SK-N-SH treated with all-trans-retinoic acid at 6 μM for 48 hours (cell line): ENCODE results near the gene PGC.
"Not testable (repeated sequence)": the region's sequence is repeated elsewhere in the genome, so short reads cannot be mapped to it uniquely, and the experiment has no call there.

Experiments
- ATAC-seq: fragments of 200-7000 bp; cut with Tn5 transposase; 3 replicates; pipeline ENCODE4 v1.9.1; 2020; ENCODE audit warnings: mild to moderate bottlenecking, moderate library complexity
- ARNTL ChIP-seq: fragments of 450-650 bp; formaldehyde crosslinking; IDR thresholded peaks from 2 replicates; pipeline ENCODE4 v1.5.0; 2020; ENCODE audit warnings: low read depth, mild to moderate bottlenecking, moderate library complexity, borderline replicate concordance
- BACH2 ChIP-seq: fragments of 250-450 bp; sonication (Bioruptor Pico); IDR thresholded peaks from 2 replicates; pipeline ENCODE4 v1.9.0; 2021; ENCODE audit warnings: mild to moderate bottlenecking, borderline replicate concordance
- CREB5 ChIP-seq: fragments of 250-450 bp; sonication (Bioruptor Pico); IDR thresholded peaks from 2 replicates; pipeline ENCODE4 v1.5.1; 2020; ENCODE audit warnings: low read depth, mild to moderate bottlenecking, moderate library complexity
- CSDC2 ChIP-seq: fragments of 250-450 bp; sonication (Bioruptor Pico); IDR thresholded peaks from 2 replicates; pipeline ENCODE4 v1.5.0; 2020; ENCODE audit warnings: mild to moderate bottlenecking, moderate library complexity
- ESRRG ChIP-seq: fragments of 250-450 bp; sonication (Bioruptor Pico); IDR thresholded peaks from 2 replicates; pipeline ENCODE4 v1.6.1; 2021; ENCODE audit warnings: mild to moderate bottlenecking
- GLIS3 ChIP-seq: fragments of 250-450 bp; sonication (Bioruptor Pico); IDR thresholded peaks from 2 replicates; pipeline ENCODE4 v1.5.0; 2020; ENCODE audit warnings: mild to moderate bottlenecking, moderate library complexity
- ISL1 ChIP-seq: fragments of 250-450 bp; sonication (Bioruptor Pico); IDR thresholded peaks from 2 replicates; pipeline ENCODE4 v2.1.2; 2022; ENCODE audit warnings: mild to moderate bottlenecking, moderate library complexity
- OSR1 ChIP-seq: fragments of 250-450 bp; sonication (Bioruptor Pico); IDR thresholded peaks from 2 replicates; pipeline ENCODE4 v1.8.0; 2022; ENCODE audit warnings: moderate library complexity, mild to moderate bottlenecking, inconsistent platforms
- PATZ1 ChIP-seq: fragments of 250-450 bp; sonication (Bioruptor Pico); IDR thresholded peaks from 2 replicates; pipeline ENCODE4 v1.8.0; 2020; ENCODE audit warnings: mild to moderate bottlenecking, moderate library complexity, borderline replicate concordance
- POU6F1 ChIP-seq: fragments of 250-450 bp; sonication (Bioruptor Pico); IDR thresholded peaks from 2 replicates; pipeline ENCODE4 v1.8.0; 2021; ENCODE audit warnings: low read depth, mild to moderate bottlenecking, moderate library complexity, borderline replicate concordance
- PPARA ChIP-seq: fragments of 250-450 bp; sonication (Bioruptor Pico); IDR thresholded peaks from 2 replicates; pipeline ENCODE4 v1.5.0; 2020; ENCODE audit warnings: mild to moderate bottlenecking, borderline replicate concordance
- RARB ChIP-seq: fragments of 250-450 bp; sonication (Bioruptor Pico); IDR thresholded peaks from 2 replicates; pipeline ENCODE4 v1.8.0; 2021; ENCODE audit warnings: mild to moderate bottlenecking, moderate library complexity
- TCF4 ChIP-seq: fragments of 250-450 bp; sonication (Bioruptor Pico); IDR thresholded peaks from 2 replicates; pipeline ENCODE4 v1.8.0; 2021; ENCODE audit warnings: mild to moderate bottlenecking, moderate library complexity, borderline replicate concordance
- TOX ChIP-seq: fragments of 250-450 bp; sonication (Bioruptor Pico); IDR thresholded peaks from 2 replicates; pipeline ENCODE4 v1.8.0; 2021; ENCODE audit warnings: mild to moderate bottlenecking, moderate library complexity, borderline replicate concordance
- TSHZ2 ChIP-seq: fragments of 250-450 bp; sonication (Bioruptor Pico); IDR thresholded peaks from 2 replicates; pipeline ENCODE4 v1.5.0; 2020; ENCODE audit warnings: mild to moderate bottlenecking, moderate library complexity
- ZC3H10 ChIP-seq: fragments of 250-450 bp; sonication (Bioruptor Pico); IDR thresholded peaks from 2 replicates; pipeline ENCODE4 v1.5.1; 2021; ENCODE audit warnings: mild to moderate bottlenecking, moderate library complexity
- ZFP3 ChIP-seq: fragments of 250-450 bp; sonication (Bioruptor Pico); IDR thresholded peaks from 2 replicates; pipeline ENCODE4 v1.5.0; 2020; ENCODE audit warnings: mild to moderate bottlenecking, moderate library complexity
- ZNF565 ChIP-seq: fragments of 450-650 bp; formaldehyde crosslinking; conservative IDR thresholded peaks from 2 replicates; pipeline ENCODE4 v1.5.0; 2020; ENCODE audit warnings: low read depth, mild to moderate bottlenecking, moderate library complexity
- ZNF70 ChIP-seq: fragments of 450-650 bp; formaldehyde crosslinking; IDR thresholded peaks from 2 replicates; pipeline ENCODE4 v1.5.0; 2020; ENCODE audit warnings: mild to moderate bottlenecking, moderate library complexity
- ZNF8 ChIP-seq: fragments of 450-650 bp; formaldehyde crosslinking; IDR thresholded peaks from 2 replicates; pipeline ENCODE4 v1.5.0; 2020; ENCODE audit warnings: mild to moderate bottlenecking, moderate library complexity

PGC gene

DNA sequence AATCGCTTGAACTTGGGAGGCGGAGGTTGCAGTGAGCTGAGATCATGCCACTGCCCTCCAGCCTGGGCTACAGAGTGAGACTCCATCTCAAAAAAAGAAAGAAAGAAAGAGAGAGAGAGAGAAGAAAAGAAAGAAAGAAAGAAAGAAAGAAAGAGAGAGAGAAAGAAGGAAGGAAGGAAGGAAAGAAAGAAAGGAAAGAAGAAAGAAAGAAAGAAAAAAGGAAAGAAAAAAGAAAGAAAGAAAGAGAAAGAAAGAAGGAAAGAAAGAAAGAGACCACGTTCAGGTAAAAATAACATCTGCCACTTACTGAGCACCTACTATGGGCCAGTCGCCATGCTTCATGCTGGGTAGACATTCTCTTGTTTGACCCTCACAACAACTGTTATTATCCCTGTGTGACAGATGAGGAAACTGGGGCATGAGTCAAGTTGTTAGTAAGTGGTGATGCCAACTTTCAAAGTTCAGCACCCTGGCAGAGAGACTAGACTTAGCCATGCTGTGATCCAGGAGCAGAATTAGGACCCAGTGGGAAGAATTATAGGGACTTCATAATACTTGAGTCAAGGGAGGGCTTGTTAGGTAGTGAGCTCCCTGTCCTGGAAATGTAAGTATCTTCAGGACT is 19.0 kb upstream of the PGC start:
- not testable (repeated sequence) for ATAC-seq

- ATAC-seq = no peak
- TF ChIP-seq ISL1 (CRISPR knock-in tag) (no peak), RARB (no peak), ARNTL (CRISPR knock-in tag) (no peak), GLIS3 (CRISPR knock-in tag) (no peak), ZNF8 (no peak), CSDC2 (no peak), TCF4 (CRISPR knock-in tag) (no peak), TOX (CRISPR knock-in tag) (no peak), POU6F1 (CRISPR knock-in tag) (no peak), ZC3H10 (CRISPR knock-in tag) (no peak), ZNF565 (CRISPR knock-in tag) (no peak), PPARA (CRISPR knock-in tag) (no peak), OSR1 (CRISPR knock-in tag) (no peak), ESRRG (CRISPR knock-in tag) (no peak), ZFP3 (CRISPR knock-in tag) (no peak), PATZ1 (CRISPR knock-in tag) (no peak), BACH2 (no peak), ZNF70 (CRISPR knock-in tag) (no peak), TSHZ2 (no peak), CREB5 (CRISPR knock-in tag) (no peak)
- TF ChIP-seq, all 23 proteins: peak for 0
Measured at GRCh38 chr6:41763470-41763869, 16.3 kb upstream of the PGC start.

- TF ChIP-seq ZFP3 (CRISPR knock-in tag) (no peak), OSR1 (CRISPR knock-in tag) (no peak), CSDC2 (no peak), CREB5 (CRISPR knock-in tag) (no peak), BACH2 (no peak), GLIS3 (CRISPR knock-in tag) (no peak), ZNF8 (no peak), ARNTL (CRISPR knock-in tag) (no peak), TSHZ2 (no peak), PATZ1 (CRISPR knock-in tag) (no peak), RARB (no peak), ZC3H10 (CRISPR knock-in tag) (no peak), ZNF565 (CRISPR knock-in tag) (no peak), ZNF70 (CRISPR knock-in tag) (no peak)
- ATAC-seq = no peak
Measured at GRCh38 chr6:41759905-41760579, 12.8 kb upstream of the PGC start.
